K562 (cell line): Measurements from ENCODE around the gene PAN2. TPM values are rescaled to one million over a fixed set of nuclear protein-coding genes. Genes with fewer than 3 reads are reported as not detected.
A peak's percentile ranks its signal among the peaks of the same experiment; 100 is the strongest.

Experiments
- CUX1 ChIP-seq: fragments of 200-800 bp; sonication (Bioruptor generic); IDR thresholded peaks from 2 replicates; pipeline ENCODE4 v1.6.1; 2016; ENCODE audit warnings: missing genetic modification characterization, missing compliant biosample characterization
- FOXK1 ChIP-seq: sonication (generic); formaldehyde crosslinking; IDR thresholded peaks from 2 replicates; pipeline ENCODE4 v1.8.0; 2022; ENCODE audit warnings: missing genetic modification reagents, mild to moderate bottlenecking, borderline replicate concordance
- TOE1 ChIP-seq, 2 experiments: fragments of 450-650 bp in 1 of 2; sonication (generic) in 1 of 2; formaldehyde crosslinking in 1 of 2; IDR thresholded peaks; 2 replicates each; pipeline versions ENCODE4 v1.7.1 to v1.8.0; 2016 to 2022; ENCODE audit warnings: borderline replicate concordance in 2 of 2, mild to moderate bottlenecking in 2 of 2, antibody characterized with exemption in 1 of 2, inconsistent platforms in 1 of 2, low read depth in 1 of 2, missing genetic modification reagents in 1 of 2, moderate library complexity in 1 of 2
- UBTF ChIP-seq, 2 experiments: IDR thresholded peaks; 2 replicates each; pipeline ENCODE4 v1.6.1; 2012; ENCODE audit warnings: improper control_type of control experiment in 2 of 2, low read depth in 2 of 2, low read length in 2 of 2, borderline replicate concordance in 1 of 2
- WHSC1 ChIP-seq: IDR thresholded peaks from one replicate; pipeline ENCODE4 v1.6.1; 2012; ENCODE audit warnings: low read length, control low read depth, inconsistent platforms
- ZNF174 ChIP-seq: fragments of 250-450 bp; sonication (Bioruptor Pico); IDR thresholded peaks from 2 replicates; pipeline ENCODE4 v1.4.0; 2020; ENCODE audit warnings: mild to moderate bottlenecking
- ZNF263 ChIP-seq: sonication (generic); formaldehyde crosslinking; IDR thresholded peaks from 2 replicates; pipeline ENCODE4 v1.8.0; 2022; ENCODE audit warnings: mild to moderate bottlenecking, missing genetic modification reagents, borderline replicate concordance
- polyA plus RNA-seq, 8 experiments: library from polyadenylated mRNA; depleted of rRNA in 4 of 8; stranded (reverse) in 5 of 8; unstranded in 3 of 8; fragments of >200 nt; fragmentation: Nextera tagmentation in 2 of 8; fragmentation: Illumina TruSeq in 1 of 8; extraction: Ambion mirVana in 2 of 8; extraction: Trizol in 1 of 8; gene quantifications; 2 replicates each; pipeline versions ENCODE4 v1.2.1 to v1.2.3, GENCODE V29; 2011 to 2014; ENCODE audit warnings: inconsistent platforms in 1 of 8, missing spikeins in 1 of 8
- total RNA-seq, 7 experiments: library from RNA; depleted of rRNA in 6 of 7; stranded (reverse); fragments of >200 nt in 6 of 7; fragmentation: Illumina TruSeq in 2 of 7; extraction: Trizol in 2 of 7; gene quantifications; 2 replicates each; pipeline versions ENCODE4 v1.2.1 to v1.2.3, GENCODE V29; 2011 to 2021; ENCODE audit warnings: low replicate concordance in 1 of 7

PAN2 gene
- total and polyA plus RNA-seq, 9 of the 15 experiments (the other 6 are each of a cell fraction or from before 2014, with no cell fraction given), result 15.0 to 66.1 (median 25.9) TPM

GRCh38 chr12:56299308-56299852, 34.4 kb downstream of the PAN2 start (continued):
- TF ChIP-seq TOE1 (IDR thresholded peaks at IDR 0.05; ENCODE audit: borderline replicate concordance) (peak; percentile 86), TOE1 (CRISPR knock-in tag; IDR thresholded peaks at IDR 0.05; ENCODE audit: borderline replicate concordance, low read depth) (no peak), ZNF263 (CRISPR knock-in tag) (peak; percentile 48; the same call in 1 of the 2 replicates), CUX1 (CRISPR knock-in tag) (0 out of 2 replicates have a peak, but pooled peaks have one; percentile 42), ZNF174 (CRISPR knock-in tag) (no peak), FOXK1 (CRISPR knock-in tag) (0 out of 2 replicates have a peak, but pooled peaks have one; percentile 1), UBTF (IDR thresholded peaks at IDR 0.05; ENCODE audit: borderline replicate concordance in 1 of 2, low read depth in 2 of 2, low read length in 2 of 2) (no peak), WHSC1 (no peak)
